Stimulated activated naive B cell treated with anti-CD40 and anti-IgM and Interleukin-4, amounts not matched to agents 10 μg/mL and 1 μg/mL and 100 μg/mL, for 72 hours (primary cell): ENCODE measurements around the gene TNFAIP8.

Source experiments
- ATAC-seq, 2 donors: fragments of 150-1000 bp; cut with Tn5 transposase; replicated peaks; 2 replicates each; pipeline ENCODE4 v1.10.0; 2021; ENCODE audit warnings: moderate library complexity in 1 of 2
- DNase-seq: peaks from one replicate; pipeline ENCODE4 v3.0.0; 2021
- H3K27ac Mint-ChIP-seq: one replicate; pipeline ENCODE4 v1.8.0; 2022; ENCODE audit warnings: mild to moderate bottlenecking, mixed read lengths
- H3K27me3 Mint-ChIP-seq, 2 donors: one replicate each; pipeline ENCODE4 v1.8.0; 2022; ENCODE audit warnings: mixed read lengths in 2 of 2
- H3K36me3 Mint-ChIP-seq, 2 donors: one replicate each; pipeline ENCODE4 v1.8.0; 2022; ENCODE audit warnings: mixed read lengths in 2 of 2, mild to moderate bottlenecking in 1 of 2
- H3K4me1 Mint-ChIP-seq, 2 donors: one replicate each; pipeline ENCODE4 v1.8.0; 2022; ENCODE audit warnings: mixed read lengths in 2 of 2, mild to moderate bottlenecking in 1 of 2
- H3K4me3 Mint-ChIP-seq, 2 donors: one replicate each; pipeline ENCODE4 v1.8.0; 2022; ENCODE audit warnings: mild to moderate bottlenecking in 2 of 2, mixed read lengths in 2 of 2, moderate library complexity in 1 of 2
- H3K9me3 Mint-ChIP-seq, 2 donors: one replicate each; pipeline ENCODE4 v1.8.0; 2022; ENCODE audit warnings: mixed read lengths in 2 of 2, mild to moderate bottlenecking in 1 of 2

The TNFAIP8 gene

DNA sequence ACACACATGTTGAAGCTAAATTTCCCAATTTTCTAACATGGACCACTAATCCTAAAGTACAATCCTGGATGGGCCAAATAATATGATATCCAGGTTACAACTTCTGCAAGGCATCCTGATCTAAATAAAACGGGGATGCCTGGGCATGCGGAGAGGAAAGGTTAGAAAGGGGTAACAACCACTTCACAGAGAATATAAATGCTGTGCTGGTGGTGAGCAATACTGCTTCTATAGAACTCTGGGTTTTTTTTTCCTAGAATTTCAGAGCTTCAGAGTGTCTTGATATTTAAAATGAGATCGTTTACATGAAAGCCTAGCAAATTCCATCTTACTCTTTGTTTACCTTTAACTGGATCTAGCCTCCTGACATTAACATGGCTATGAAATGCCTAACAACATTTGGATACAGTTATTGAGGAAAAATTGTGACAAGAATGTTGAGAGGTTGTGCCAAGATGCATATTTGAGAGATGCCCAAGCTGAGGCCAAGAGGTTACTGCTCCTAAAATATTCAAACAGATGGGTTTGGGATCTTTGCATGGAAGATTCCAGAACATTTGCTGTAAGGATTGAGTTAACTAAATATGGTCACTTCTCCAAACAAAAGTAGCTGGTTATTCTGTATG lies 22.4 kb downstream of the TNFAIP8 start:
- H3K9me3 Mint-ChIP-seq: no peaks in the 10 kb centered on the region
- DNase-seq (no peak), ATAC-seq (no peak)
- peaks cover 27 to 70% of the 10 kb centered on the region in 2 donors for H3K4me1 Mint-ChIP-seq
- H3K36me3 Mint-ChIP-seq: peaks cover 15 to 45% of the 10 kb centered on the region in 2 donors
- no peaks in the 10 kb centered on the region for H3K27me3 Mint-ChIP-seq
- peak overlapping the region; percentile 39 for H3K27ac Mint-ChIP-seq
- no peak overlapping the region for H3K4me3 Mint-ChIP-seq

- no peak overlapping the region for H3K4me3 Mint-ChIP-seq
- DNase-seq: no peak
Observed at GRCh38 chr5:119379096-119379495, 23.3 kb downstream of the TNFAIP8 start.

GRCh38 chr5:119379942-119380547 lies 24.2 kb downstream of the TNFAIP8 start:
- peak overlapping the region; percentile 63 for H3K27ac Mint-ChIP-seq
- H3K9me3 Mint-ChIP-seq: no peaks in the 10 kb centered on the region
- DNase-seq (no peak), ATAC-seq (peak in 1 of 2 donors; percentile 49)
- H3K4me1 Mint-ChIP-seq: peaks cover 33 to 77% of the 10 kb centered on the region in 2 donors
- H3K4me3 Mint-ChIP-seq: no peak overlapping the region
- peaks cover 11 to 47% of the 10 kb centered on the region in 2 donors for H3K36me3 Mint-ChIP-seq
- no peaks in the 10 kb centered on the region for H3K27me3 Mint-ChIP-seq

More at GRCh38 chr5:119379096-119379495, 23.3 kb downstream of the TNFAIP8 start:
- Mint-ChIP-seq H3K36me3 (peaks cover 12 to 47% of the 10 kb centered on the region in 2 donors), H3K4me1 (peaks cover 29 to 73% of the 10 kb centered on the region in 2 donors), H3K27ac (peak overlapping the region; percentile 63), H3K27me3 (no peaks in the 10 kb centered on the region), H3K9me3 (no peaks in the 10 kb centered on the region)
- no peak for ATAC-seq

DNA sequence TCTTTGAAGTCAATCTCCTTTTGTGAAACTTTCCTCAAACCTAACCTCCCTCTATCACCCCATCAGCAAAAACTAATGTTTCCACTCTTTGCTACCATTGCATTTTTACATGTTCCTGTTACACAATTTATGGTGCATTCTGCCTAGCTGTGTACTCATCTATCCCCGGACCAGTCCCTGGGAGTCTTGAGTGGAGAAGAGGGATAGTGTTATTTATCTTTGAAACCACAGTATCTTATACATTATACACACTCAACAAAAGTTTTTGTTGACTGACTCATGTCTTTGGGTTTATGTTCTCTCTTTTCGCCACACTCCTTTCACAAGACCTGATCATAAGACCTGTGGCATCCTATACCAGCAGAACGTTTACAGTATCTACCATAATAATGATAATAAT lies 26.4 kb downstream of the TNFAIP8 start:
- Mint-ChIP-seq H3K9me3 (no peaks in the 10 kb centered on the region), H3K36me3 (peaks cover 11 to 45% of the 10 kb centered on the region in 2 donors), H3K27ac (peak overlapping the region; percentile 37), H3K4me3 (no peak overlapping the region), H3K27me3 (no peaks in the 10 kb centered on the region), H3K4me1 (peaks cover 47 to 93% of the 10 kb centered on the region in 2 donors)
- DNase-seq (no peak), ATAC-seq (no peak)

DNA sequence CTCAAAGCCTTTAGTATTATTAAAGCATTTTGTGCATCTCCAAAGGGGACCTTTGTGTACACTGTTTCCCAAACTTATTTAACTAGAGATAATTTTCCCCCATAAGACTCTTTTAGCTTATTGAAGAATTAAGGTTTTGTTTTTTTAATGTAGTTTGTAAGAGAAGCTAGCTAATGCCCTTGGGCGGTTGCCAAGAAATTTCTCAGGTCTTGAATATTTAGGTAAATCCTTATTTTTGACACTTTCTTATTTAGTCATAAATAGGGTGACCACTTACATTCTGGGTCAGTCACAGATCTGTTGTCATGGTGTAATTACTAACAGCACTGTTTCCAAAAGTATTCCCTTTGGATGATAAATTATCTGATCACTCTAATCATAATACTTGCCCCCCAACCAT lies 27.2 kb downstream of the TNFAIP8 start:
- Mint-ChIP-seq H3K27ac (peak overlapping the region; percentile 66), H3K9me3 (no peaks in the 10 kb centered on the region), H3K36me3 (peaks cover 11 to 46% of the 10 kb centered on the region in 2 donors), H3K27me3 (no peaks in the 10 kb centered on the region), H3K4me1 (peaks cover 47 to 90% of the 10 kb centered on the region in 2 donors), H3K4me3 (no peak overlapping the region)
- DNase-seq (no peak), ATAC-seq (no peak)

DNA sequence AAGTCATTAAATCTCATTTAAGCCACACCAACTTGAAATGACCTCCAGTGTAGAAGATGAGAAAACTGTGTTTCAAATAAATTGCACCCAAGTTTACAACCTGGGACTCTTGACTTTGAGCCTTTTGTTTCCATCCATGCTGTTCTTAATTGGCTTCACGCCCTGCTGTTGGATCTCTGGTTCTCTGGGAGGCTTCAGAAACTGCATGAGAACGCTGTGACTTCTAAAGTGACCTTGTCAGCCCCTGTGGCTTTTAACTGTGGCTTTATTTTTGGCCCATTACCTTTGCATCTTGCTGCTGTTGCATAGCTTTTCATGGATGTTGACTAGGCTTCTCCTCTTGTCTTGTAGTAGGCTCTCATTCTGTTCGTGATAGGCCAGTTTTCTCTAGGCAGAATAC lies 29.3 kb downstream of the TNFAIP8 start:
- peak overlapping the region; percentile 89 for H3K27ac Mint-ChIP-seq
- H3K9me3 Mint-ChIP-seq: no peaks in the 10 kb centered on the region
- no peaks in the 10 kb centered on the region for H3K27me3 Mint-ChIP-seq
- DNase-seq: no peak
- peak in 1 of 2 donors; percentile 48 for ATAC-seq
- H3K4me1 Mint-ChIP-seq: peaks cover 54 to 90% of the 10 kb centered on the region in 2 donors
- H3K36me3 Mint-ChIP-seq: peaks cover 17 to 53% of the 10 kb centered on the region in 2 donors
- H3K4me3 Mint-ChIP-seq: peak overlapping the region in 1 of 2 donors; percentile 23

- Mint-ChIP-seq H3K4me1 (peaks cover 53 to 94% of the 10 kb centered on the region in 2 donors), H3K36me3 (peaks cover 16 to 51% of the 10 kb centered on the region in 2 donors), H3K4me3 (no peak overlapping the region), H3K9me3 (no peaks in the 10 kb centered on the region), H3K27ac (peak overlapping the region; percentile 89), H3K27me3 (no peaks in the 10 kb centered on the region)
- DNase-seq (no peak), ATAC-seq (peak in 1 of 2 donors; percentile 21)
Observed at GRCh38 chr5:119385536-119386128, 29.8 kb downstream of the TNFAIP8 start.

DNA sequence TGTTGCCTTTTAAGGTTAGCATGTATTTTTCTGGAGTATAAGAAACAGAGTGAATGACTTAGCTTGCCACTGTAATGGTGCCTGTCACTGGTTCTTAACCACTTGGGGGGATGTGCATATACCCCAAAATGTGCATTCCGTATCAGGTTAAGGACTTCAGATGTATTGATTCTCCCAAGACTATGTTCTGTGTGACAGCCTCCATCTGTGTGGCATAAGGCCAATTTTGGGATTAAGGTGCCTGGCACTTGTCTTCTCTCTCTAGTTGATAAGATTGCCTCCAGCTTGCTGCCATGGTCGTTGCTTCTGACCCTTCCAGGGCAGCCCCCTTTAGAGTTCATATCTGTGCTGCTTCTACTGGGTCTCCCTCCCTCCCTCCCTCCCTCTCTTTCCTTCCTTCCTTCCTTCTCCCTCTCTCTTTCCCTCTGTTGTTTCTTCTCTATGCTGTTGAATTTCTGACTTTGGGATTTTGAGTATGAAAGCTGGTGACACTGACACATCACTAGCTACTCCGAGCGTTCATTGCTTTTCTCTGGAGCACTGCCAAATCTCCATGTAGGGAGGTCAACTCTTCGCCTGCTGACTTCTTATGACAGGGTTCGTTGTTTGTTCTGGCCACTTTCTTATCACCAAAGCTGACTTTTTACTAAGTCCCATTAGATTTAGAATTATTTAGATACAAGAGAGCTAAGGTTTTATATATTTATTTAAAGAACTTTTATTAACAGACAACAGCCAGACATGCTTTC lies 31.0 kb downstream of the TNFAIP8 start:
- H3K4me3 Mint-ChIP-seq: no peak overlapping the region
- H3K9me3 Mint-ChIP-seq: no peaks in the 10 kb centered on the region
- DNase-seq (no peak), ATAC-seq (no peak)
- H3K36me3 Mint-ChIP-seq: peaks cover 24 to 54% of the 10 kb centered on the region in 2 donors
- peaks cover 57 to 97% of the 10 kb centered on the region in 2 donors for H3K4me1 Mint-ChIP-seq
- H3K27me3 Mint-ChIP-seq: no peaks in the 10 kb centered on the region
- peak overlapping the region; percentile 62 for H3K27ac Mint-ChIP-seq

DNA sequence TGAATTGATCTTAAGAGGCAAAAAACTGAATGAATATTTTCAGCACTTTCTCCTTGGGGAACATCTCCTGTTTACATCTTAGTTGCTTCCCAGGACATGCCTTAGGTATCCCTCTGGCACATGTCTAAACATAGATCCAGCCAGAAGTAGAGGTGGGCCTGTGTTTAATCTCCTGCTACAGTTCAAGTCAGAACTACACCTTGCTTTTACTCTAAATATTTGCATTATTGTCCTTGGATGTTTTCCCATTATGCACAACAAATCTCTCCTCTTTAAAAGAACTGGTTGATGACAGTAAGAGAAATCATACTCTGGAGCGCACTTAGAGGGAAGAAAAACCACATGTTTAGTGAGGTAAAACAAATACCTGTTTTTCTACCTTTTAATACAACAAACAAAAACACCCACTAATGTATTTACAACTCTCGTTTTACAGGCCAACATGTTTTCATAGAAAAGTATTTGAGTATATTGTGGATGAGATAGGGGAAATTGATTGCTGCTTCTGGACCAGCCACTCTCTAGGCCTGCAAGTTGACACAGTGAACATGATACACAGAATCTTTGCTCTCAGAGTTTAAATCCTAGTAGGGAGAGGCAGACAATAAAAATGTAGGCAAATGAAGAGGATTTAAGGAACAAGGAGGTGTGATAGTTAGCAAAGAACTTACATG lies 32.3 kb downstream of the TNFAIP8 start:
- Mint-ChIP-seq H3K9me3 (no peaks in the 10 kb centered on the region), H3K4me3 (peak overlapping the region in 1 of 2 donors; percentile 39), H3K27ac (peak overlapping the region; percentile 69), H3K27me3 (no peaks in the 10 kb centered on the region), H3K4me1 (peaks cover 58 to 96% of the 10 kb centered on the region in 2 donors), H3K36me3 (peaks cover 34 to 60% of the 10 kb centered on the region in 2 donors)
- DNase-seq: no peak
- ATAC-seq: no peak

DNA sequence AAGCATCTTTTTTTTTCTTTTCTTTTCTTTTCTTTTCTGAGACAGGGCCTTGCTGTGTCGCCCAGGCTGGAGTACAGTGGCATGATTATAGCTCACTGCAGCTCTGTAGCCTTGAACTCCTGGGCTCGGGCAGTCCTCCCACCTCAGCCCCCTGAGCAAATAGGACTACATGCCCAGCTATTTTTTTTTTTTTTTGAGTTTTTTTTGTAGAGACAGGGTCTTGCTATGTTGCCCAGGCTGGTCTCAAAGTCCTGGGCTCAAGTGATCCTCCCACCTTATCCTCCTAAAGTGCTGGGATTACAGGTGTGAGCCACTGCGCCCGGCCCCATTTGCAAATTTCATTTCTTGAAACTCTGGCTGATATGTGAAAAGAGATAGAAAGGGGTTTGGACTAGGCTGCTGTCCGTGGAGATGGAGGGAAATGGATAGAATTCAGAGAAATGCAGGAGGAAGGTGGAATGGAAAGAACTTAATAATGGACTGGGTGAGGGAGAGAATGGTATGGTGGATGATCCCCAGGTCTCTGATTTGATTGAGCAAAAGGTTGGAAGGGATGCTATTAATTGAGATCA lies 32.9 kb downstream of the TNFAIP8 start:
- peaks cover 40 to 61% of the 10 kb centered on the region in 2 donors for H3K36me3 Mint-ChIP-seq

DNA sequence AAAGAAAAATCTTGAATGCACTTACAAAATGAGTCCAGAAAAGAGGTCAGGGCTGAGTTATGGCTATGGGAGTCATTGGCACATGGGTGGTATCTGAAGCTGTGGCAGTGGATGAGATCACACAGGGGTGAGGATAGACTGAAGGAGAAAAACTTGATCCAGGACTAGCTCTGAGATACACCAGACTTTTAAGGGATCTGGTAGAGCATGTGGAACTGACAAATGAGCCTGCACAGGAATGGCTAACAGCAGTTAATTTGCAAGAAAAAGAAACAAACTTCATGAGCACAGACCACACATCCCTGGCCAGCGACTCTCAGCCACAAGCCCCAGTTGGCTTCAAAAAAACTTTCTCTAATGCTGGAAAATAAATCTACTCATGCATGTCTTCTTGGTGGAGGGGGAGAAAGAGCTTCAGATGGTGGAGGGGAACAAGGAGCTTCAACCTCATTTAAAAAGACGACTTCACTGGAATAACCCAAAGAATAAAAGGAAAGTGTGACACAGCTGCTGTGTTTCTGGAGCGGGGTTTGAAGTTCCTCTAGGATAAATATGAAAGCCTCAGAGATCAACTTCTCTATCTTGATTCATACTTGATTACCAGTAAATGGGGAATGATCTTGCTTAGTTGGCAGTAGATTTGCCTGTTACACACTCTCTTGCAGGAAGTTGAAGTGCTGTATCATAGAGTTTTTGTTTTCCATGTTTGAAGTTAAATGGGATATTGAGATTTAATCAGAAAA lies 33.6 kb downstream of the TNFAIP8 start:
- peak overlapping the region; percentile 30 to 68 for H3K4me3 Mint-ChIP-seq
- no peak for DNase-seq
- ATAC-seq: peak in 1 of 2 donors; percentile 40
- no peaks in the 10 kb centered on the region for H3K27me3 Mint-ChIP-seq
- H3K4me1 Mint-ChIP-seq: peaks cover 54 to 95% of the 10 kb centered on the region in 2 donors
- peak overlapping the region; percentile 63 for H3K27ac Mint-ChIP-seq
- peaks cover 42 to 63% of the 10 kb centered on the region in 2 donors for H3K36me3 Mint-ChIP-seq
- no peaks in the 10 kb centered on the region for H3K9me3 Mint-ChIP-seq

More for the DNA sequence above, 32.9 kb downstream of the TNFAIP8 start:
- peak overlapping the region; percentile 63 for H3K27ac Mint-ChIP-seq
- no peaks in the 10 kb centered on the region for H3K9me3 Mint-ChIP-seq
- no peak for DNase-seq
- no peaks in the 10 kb centered on the region for H3K27me3 Mint-ChIP-seq
- ATAC-seq: no peak
- peaks cover 57 to 96% of the 10 kb centered on the region in 2 donors for H3K4me1 Mint-ChIP-seq
- peak overlapping the region in 1 of 2 donors; percentile 30 for H3K4me3 Mint-ChIP-seq

- peaks cover 47 to 65% of the 10 kb centered on the region in 2 donors for H3K36me3 Mint-ChIP-seq
- peak overlapping the region; percentile 67 for H3K27ac Mint-ChIP-seq
- DNase-seq (no peak), ATAC-seq (no peak)
- H3K9me3 Mint-ChIP-seq: no peaks in the 10 kb centered on the region
- peak overlapping the region in 1 of 2 donors; percentile 42 for H3K4me3 Mint-ChIP-seq
- no peaks in the 10 kb centered on the region for H3K27me3 Mint-ChIP-seq
- H3K4me1 Mint-ChIP-seq: peaks cover 54 to 95% of the 10 kb centered on the region in 2 donors
Observed at GRCh38 chr5:119390404-119390803, 34.6 kb downstream of the TNFAIP8 start.

GRCh38 chr5:119393201-119393691 lies 37.4 kb downstream of the TNFAIP8 start:
- no peak overlapping the region for H3K4me3 Mint-ChIP-seq
- ATAC-seq: no peak
- DNase-seq: no peak
- H3K4me1 Mint-ChIP-seq: peaks cover 52 to 93% of the 10 kb centered on the region in 2 donors
- peak overlapping the region; percentile 65 for H3K27ac Mint-ChIP-seq
- H3K9me3 Mint-ChIP-seq: no peaks in the 10 kb centered on the region
- peaks cover 55 to 71% of the 10 kb centered on the region in 2 donors for H3K36me3 Mint-ChIP-seq
- no peaks in the 10 kb centered on the region for H3K27me3 Mint-ChIP-seq
